Activated effector memory CD4-positive, alpha-beta T cell treated with anti-CD3 and anti-CD28 coated beads, Interleukin-2, amount 50 U/mL, for 16 hours (primary cell): ENCODE data around the gene GCNT3.
"Not testable (repeated sequence)": the region's sequence is repeated elsewhere in the genome, so short reads cannot be mapped to it uniquely, and the experiment has no call there.

ENCODE experiments used
- DNase-seq: peaks from one replicate; pipeline ENCODE4 v3.0.0-alpha.2; 2020

GCNT3 gene

GRCh38 chr15:59622289-59622688, 10.7 kb downstream of the GCNT3 start:
- peak; percentile 66 for DNase-seq

- DNase-seq, result no peak
Measured at GRCh38 chr15:59632714-59633113, 21.1 kb downstream of the GCNT3 start.

DNA sequence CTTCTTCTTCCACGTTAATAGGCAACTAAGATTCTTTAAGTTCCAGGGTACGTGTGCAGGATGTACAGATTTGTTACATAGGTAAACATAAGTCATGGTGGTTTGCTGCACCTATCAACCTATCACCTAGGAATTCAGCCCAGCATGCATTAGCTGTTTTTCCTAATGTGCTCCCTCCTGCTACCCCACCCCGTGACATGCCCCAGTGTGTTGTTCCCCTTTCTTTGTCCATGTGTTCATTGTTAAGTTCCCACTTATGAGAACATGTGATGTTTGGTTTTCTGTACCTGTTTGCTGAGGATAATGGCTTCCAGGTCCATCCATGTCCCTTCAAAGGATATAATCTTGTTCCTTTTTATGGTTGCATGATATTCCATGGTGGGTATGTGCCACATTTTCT, 24.6 kb downstream of the GCNT3 start:
- no peak for DNase-seq

- DNase-seq, result not testable (repeated sequence)
Measured at GRCh38 chr15:59637507-59637906, 25.9 kb downstream of the GCNT3 start.

- DNase-seq, result no peak
Measured at GRCh38 chr15:59642351-59642750, 30.8 kb downstream of the GCNT3 start.

- no peak for DNase-seq
Measured at GRCh38 chr15:59644756-59645155, 33.2 kb downstream of the GCNT3 start.

DNA sequence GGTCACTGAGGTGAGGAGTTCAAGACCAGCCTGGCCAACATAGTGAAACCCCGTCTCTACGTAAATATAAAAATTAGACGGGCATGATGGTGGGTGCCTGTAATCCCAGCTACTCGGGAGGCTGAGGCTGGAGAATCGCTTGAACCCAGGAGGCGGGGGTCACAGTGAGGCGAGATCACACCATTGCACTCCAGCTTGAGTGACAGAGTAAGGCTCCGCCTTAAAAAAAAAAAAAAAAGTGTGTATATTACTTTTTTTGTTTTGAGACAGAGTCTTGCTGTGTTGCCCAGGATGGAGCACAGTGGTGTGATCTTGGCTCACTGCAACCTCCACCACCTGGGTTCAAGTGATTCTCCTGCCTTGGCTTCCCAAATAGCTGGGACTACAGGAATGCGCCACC, 34.2 kb downstream of the GCNT3 start:
- DNase-seq, result not testable (repeated sequence)

DNA sequence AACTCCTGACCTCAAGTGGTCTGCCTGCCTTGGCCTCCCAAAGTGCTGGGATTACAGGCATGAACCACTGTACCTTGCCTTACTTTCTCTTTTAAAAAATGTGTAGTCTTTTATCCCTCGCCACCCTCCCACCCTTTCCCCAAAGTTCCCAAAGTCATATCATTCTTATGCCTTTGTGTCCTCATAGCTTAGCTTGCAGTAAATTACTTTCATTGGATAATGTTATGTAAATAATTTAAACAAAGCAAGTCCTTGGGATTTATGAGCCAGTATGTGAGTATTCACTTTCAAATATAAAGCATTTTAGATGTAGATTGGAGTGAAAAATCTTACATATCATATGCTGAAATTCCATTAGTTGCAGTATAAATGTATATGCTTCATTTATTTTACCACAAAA, 34.7 kb downstream of the GCNT3 start:
- DNase-seq, result no peak

- no peak for DNase-seq
Measured at GRCh38 chr15:59647085-59647484, 35.5 kb downstream of the GCNT3 start.

DNA sequence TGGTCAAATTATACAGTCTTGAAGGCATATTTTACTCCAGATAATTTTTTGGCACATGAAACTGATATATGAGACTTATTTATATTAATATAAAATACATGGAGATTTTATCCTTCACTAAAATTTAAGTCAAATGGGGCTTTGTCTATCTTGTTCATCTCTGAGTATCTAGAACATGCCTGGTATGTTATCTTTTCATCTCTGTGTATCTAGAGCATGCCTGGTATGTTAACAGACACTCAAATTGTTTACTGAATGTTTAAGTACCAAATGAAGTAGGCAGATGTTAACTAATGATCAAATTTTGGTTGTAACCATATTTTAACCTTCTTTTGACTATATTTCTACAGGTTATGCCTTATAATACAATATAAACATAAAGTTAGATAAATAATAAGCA, 38.0 kb downstream of the GCNT3 start:
- no peak for DNase-seq

- no peak for DNase-seq
Measured at GRCh38 chr15:59654046-59654445, 42.5 kb downstream of the GCNT3 start.

GRCh38 chr15:59656897-59657634, 45.5 kb downstream of the GCNT3 start, which contains the start of gene GTF2A2:
Gene GTF2A2, minus strand, starts transcription at chr15:59657515. Its CDS starts 5,238 bp downstream, at chr15:59652277.
- DNase-seq, result peak; percentile 97

DNA sequence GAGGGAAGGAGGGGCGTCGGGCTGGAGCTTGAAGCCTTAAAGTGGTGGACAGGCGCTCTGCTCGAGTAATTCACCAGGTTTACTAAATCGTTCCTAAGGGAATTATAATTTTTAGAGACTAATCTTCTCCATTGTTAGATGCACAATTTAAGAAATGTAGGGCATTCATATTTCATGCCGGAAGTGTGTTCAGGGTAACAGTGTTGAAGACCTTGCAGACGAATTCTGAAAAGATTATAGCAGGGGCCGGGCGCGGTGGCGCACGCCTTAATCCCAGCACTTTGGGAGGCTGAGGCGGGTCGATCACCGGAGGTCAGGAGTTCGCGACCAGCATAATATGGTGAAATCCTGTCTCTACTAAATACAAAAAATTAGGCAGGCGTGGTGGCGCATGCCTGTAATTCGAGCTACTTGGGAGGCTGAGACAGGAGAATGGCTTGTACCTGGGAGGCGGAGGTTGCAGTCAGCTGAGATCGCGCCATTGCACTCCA, 46.1 kb downstream of the GCNT3 start:
- no peak for DNase-seq

DNA sequence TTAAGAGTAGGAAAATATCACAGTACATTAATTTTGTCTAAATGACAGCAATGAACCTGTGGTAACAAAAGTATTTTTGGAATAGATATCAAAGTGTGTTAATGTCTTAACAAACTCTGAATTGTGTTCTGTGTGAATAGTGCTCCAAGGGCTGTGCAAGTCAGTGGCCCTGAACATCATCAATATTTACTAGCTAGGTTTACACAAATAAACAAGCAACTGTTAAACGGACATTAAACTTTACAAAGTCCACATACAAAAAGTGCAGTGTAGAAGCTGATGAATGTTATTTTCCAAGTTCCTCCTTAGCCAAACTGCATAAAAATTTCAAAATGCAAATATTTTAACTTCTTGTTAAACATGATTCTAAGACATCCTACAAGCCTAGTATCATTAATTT, 47.8 kb downstream of the GCNT3 start:
- DNase-seq, result no peak

DNA sequence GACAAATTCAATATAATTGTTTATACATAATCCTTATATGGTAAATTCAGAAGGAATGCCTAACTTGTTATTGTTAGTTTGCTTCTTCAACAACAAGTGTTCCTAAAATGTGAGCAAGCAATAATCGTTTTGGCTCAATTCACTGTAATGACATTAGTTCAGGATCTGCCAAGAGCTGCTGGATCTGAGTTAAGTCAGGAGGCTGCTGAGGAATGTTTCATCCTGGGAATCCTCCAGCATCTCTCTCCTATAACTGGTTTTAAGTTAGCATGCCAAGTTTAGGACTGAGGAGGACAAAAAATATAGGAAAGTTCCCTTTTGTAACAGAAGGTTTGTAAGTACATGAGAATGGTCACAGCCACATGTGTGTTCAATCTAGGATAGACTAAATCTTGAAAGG, 50.7 kb downstream of the GCNT3 start:
- no peak for DNase-seq

GRCh38 chr15:59668556-59668955, 57.0 kb downstream of the GCNT3 start:
- no peak for DNase-seq
